Activated T-helper 2 cell treated with anti-CD3 and anti-CD28 coated beads, Interferon-gamma antibody, Interleukin-2, Interleukin-4, amounts not matched to agents 10 μg/mL and 5 μg/mL and 100 μg/mL, durations not matched to agents 14 hours and 24 hours and 36 hours (primary cell): ENCODE data around the gene ZAR1. TPM values are rescaled to one million over a fixed set of nuclear protein-coding genes. Genes with fewer than 3 reads are reported as not detected.

Experiments used
- DNase-seq: peaks from one replicate; pipeline ENCODE4 v3.0.0; 2021; ENCODE audit warnings: low spot score
- H3K27ac Mint-ChIP-seq: one replicate; pipeline ENCODE4 v1.8.0; 2021; ENCODE audit warnings: mixed read lengths
- H3K27me3 Mint-ChIP-seq: one replicate; pipeline ENCODE4 v1.8.0; 2021; ENCODE audit warnings: low read depth, mixed read lengths
- H3K36me3 Mint-ChIP-seq: one replicate; pipeline ENCODE4 v1.8.0; 2021; ENCODE audit warnings: low read depth, mixed read lengths
- H3K4me1 Mint-ChIP-seq: one replicate; pipeline ENCODE4 v1.8.0; 2021; ENCODE audit warnings: low read depth, mixed read lengths
- H3K4me3 Mint-ChIP-seq: one replicate; pipeline ENCODE4 v1.8.0; 2021; ENCODE audit warnings: low read depth, mild to moderate bottlenecking, moderate library complexity, mixed read lengths
- H3K9me3 Mint-ChIP-seq: one replicate; pipeline ENCODE4 v1.8.0; 2021; ENCODE audit warnings: mixed read lengths
- intact Hi-C: fragments of 100-400 bp; cut with micrococcal nuclease; formaldehyde crosslinking; loops from one replicate; pipeline ENCODE4 v1.15.1; 2023
- total RNA-seq: library from RNA; stranded (reverse); gene quantifications from 2 replicates; pipeline ENCODE4 v1.2.3, GENCODE V29; 2022

ZAR1 gene
- total RNA-seq, 1 donor from 2014 or later, result not detected

- Mint-ChIP-seq H3K36me3 (peaks cover 26% of the 10 kb centered on the region), H3K27me3 (peaks cover 26% of the 10 kb centered on the region), H3K4me3 (no peak overlapping the region), H3K27ac (no peak overlapping the region), H3K4me1 (peaks cover 5% of the 10 kb centered on the region), H3K9me3 (no peaks in the 10 kb centered on the region)
- DNase-seq, result no peak
- intact Hi-C loops, result no loop called here
These were observed 5.9 kb downstream of the ZAR1 start for GRCh38 chr4:48495941-48496340.

- intact Hi-C loops, result no loop called here
- H3K27me3 Mint-ChIP-seq, result peaks cover 5% of the 10 kb centered on the region
- H3K4me3 Mint-ChIP-seq, result no peak overlapping the region
- no peaks in the 10 kb centered on the region for H3K9me3 Mint-ChIP-seq
- no peak for DNase-seq
- peaks cover 41% of the 10 kb centered on the region for H3K36me3 Mint-ChIP-seq
- H3K27ac Mint-ChIP-seq, result no peak overlapping the region
- peaks cover 7% of the 10 kb centered on the region for H3K4me1 Mint-ChIP-seq
These were observed 8.8 kb downstream of the ZAR1 start for GRCh38 chr4:48498895-48499294.

GRCh38 chr4:48499551-48500066 lies 9.6 kb downstream of the ZAR1 start:
- no peak for DNase-seq
- H3K27me3 Mint-ChIP-seq, result no peaks in the 10 kb centered on the region
- H3K27ac Mint-ChIP-seq, result no peak overlapping the region
- no peaks in the 10 kb centered on the region for H3K9me3 Mint-ChIP-seq
- H3K36me3 Mint-ChIP-seq, result peaks cover 44% of the 10 kb centered on the region
- peaks cover 12% of the 10 kb centered on the region for H3K4me1 Mint-ChIP-seq
- H3K4me3 Mint-ChIP-seq, result no peak overlapping the region
- intact Hi-C loops, result no loop called here

- H3K9me3 Mint-ChIP-seq, result no peaks in the 10 kb centered on the region
- peaks cover 54% of the 10 kb centered on the region for H3K36me3 Mint-ChIP-seq
- H3K27me3 Mint-ChIP-seq, result no peaks in the 10 kb centered on the region
- H3K27ac Mint-ChIP-seq, result no peak overlapping the region
- intact Hi-C loops, result no loop called here
- no peak for DNase-seq
- H3K4me3 Mint-ChIP-seq, result no peak overlapping the region
- H3K4me1 Mint-ChIP-seq, result peaks cover 12% of the 10 kb centered on the region
These were observed 13.4 kb downstream of the ZAR1 start for GRCh38 chr4:48503233-48504025.

GRCh38 chr4:48504026-48504330 lies 13.9 kb downstream of the ZAR1 start:
- H3K36me3 Mint-ChIP-seq, result peaks cover 54% of the 10 kb centered on the region
- intact Hi-C loops, result no loop called here

GRCh38 chr4:48504352-48504751 lies 14.3 kb downstream of the ZAR1 start:
- no peaks in the 10 kb centered on the region for H3K9me3 Mint-ChIP-seq
- H3K27ac Mint-ChIP-seq, result no peak overlapping the region
- H3K36me3 Mint-ChIP-seq, result peaks cover 54% of the 10 kb centered on the region
- intact Hi-C loops, result no loop called here
- H3K4me3 Mint-ChIP-seq, result no peak overlapping the region
- DNase-seq, result no peak
- peaks cover 9% of the 10 kb centered on the region for H3K4me1 Mint-ChIP-seq
- no peaks in the 10 kb centered on the region for H3K27me3 Mint-ChIP-seq

More at GRCh38 chr4:48504026-48504330, 13.9 kb downstream of the ZAR1 start:
- H3K27ac Mint-ChIP-seq, result no peak overlapping the region
- H3K4me1 Mint-ChIP-seq, result peaks cover 12% of the 10 kb centered on the region
- H3K4me3 Mint-ChIP-seq, result no peak overlapping the region
- no peaks in the 10 kb centered on the region for H3K27me3 Mint-ChIP-seq
- DNase-seq, result no peak
- no peaks in the 10 kb centered on the region for H3K9me3 Mint-ChIP-seq

GRCh38 chr4:48506716-48507115 lies 16.7 kb downstream of the ZAR1 start:
- Mint-ChIP-seq H3K27ac (no peak overlapping the region), H3K9me3 (no peaks in the 10 kb centered on the region), H3K4me1 (peaks cover 7% of the 10 kb centered on the region), H3K4me3 (no peak overlapping the region), H3K27me3 (no peaks in the 10 kb centered on the region), H3K36me3 (peaks cover 48% of the 10 kb centered on the region)
- no peak for DNase-seq
- intact Hi-C loops, result no loop called here

- H3K36me3 Mint-ChIP-seq, result peaks cover 54% of the 10 kb centered on the region
- DNase-seq, result no peak
- H3K4me1 Mint-ChIP-seq, result no peaks in the 10 kb centered on the region
- H3K27me3 Mint-ChIP-seq, result no peaks in the 10 kb centered on the region
- H3K9me3 Mint-ChIP-seq, result no peaks in the 10 kb centered on the region
- no peak overlapping the region for H3K4me3 Mint-ChIP-seq
- H3K27ac Mint-ChIP-seq, result no peak overlapping the region
- intact Hi-C loops, result no loop called here
These were observed 19.5 kb downstream of the ZAR1 start for GRCh38 chr4:48509543-48509942.

- no peaks in the 10 kb centered on the region for H3K27me3 Mint-ChIP-seq
- intact Hi-C loops, result no loop called here
- no peak overlapping the region for H3K27ac Mint-ChIP-seq
- H3K4me1 Mint-ChIP-seq, result no peaks in the 10 kb centered on the region
- no peak for DNase-seq
- peaks cover 60% of the 10 kb centered on the region for H3K36me3 Mint-ChIP-seq
- H3K9me3 Mint-ChIP-seq, result no peaks in the 10 kb centered on the region
- no peak overlapping the region for H3K4me3 Mint-ChIP-seq
These were observed 28.1 kb downstream of the ZAR1 start for GRCh38 chr4:48518143-48518542.

- DNase-seq, result no peak
- intact Hi-C loops, result no loop called here
- peaks cover 67% of the 10 kb centered on the region for H3K36me3 Mint-ChIP-seq
- H3K27ac Mint-ChIP-seq, result no peak overlapping the region
- H3K4me3 Mint-ChIP-seq, result no peak overlapping the region
- H3K4me1 Mint-ChIP-seq, result peaks cover 2% of the 10 kb centered on the region
- no peaks in the 10 kb centered on the region for H3K27me3 Mint-ChIP-seq
- no peaks in the 10 kb centered on the region for H3K9me3 Mint-ChIP-seq
These were observed 36.4 kb downstream of the ZAR1 start for GRCh38 chr4:48526406-48526805.

GRCh38 chr4:48538358-48538757 lies 48.3 kb downstream of the ZAR1 start:
- Mint-ChIP-seq H3K4me1 (no peaks in the 10 kb centered on the region), H3K9me3 (no peaks in the 10 kb centered on the region), H3K36me3 (peaks cover 62% of the 10 kb centered on the region)

GRCh38 chr4:48539597-48539996 lies 49.5 kb downstream of the ZAR1 start:
- Mint-ChIP-seq H3K4me3 (no peak overlapping the region), H3K27me3 (no peaks in the 10 kb centered on the region), H3K36me3 (peaks cover 61% of the 10 kb centered on the region), H3K27ac (no peak overlapping the region), H3K9me3 (no peaks in the 10 kb centered on the region), H3K4me1 (no peaks in the 10 kb centered on the region)
- no peak for DNase-seq
- intact Hi-C loops, result no loop called here

More at GRCh38 chr4:48538358-48538757, 48.3 kb downstream of the ZAR1 start:
- Mint-ChIP-seq H3K27me3 (no peaks in the 10 kb centered on the region), H3K4me3 (no peak overlapping the region), H3K27ac (no peak overlapping the region)
- no peak for DNase-seq
- intact Hi-C loops, result no loop called here

GRCh38 chr4:48542888-48543287 lies 52.8 kb downstream of the ZAR1 start:
- intact Hi-C loops, result no loop called here
- H3K9me3 Mint-ChIP-seq, result no peaks in the 10 kb centered on the region
- no peaks in the 10 kb centered on the region for H3K27me3 Mint-ChIP-seq
- H3K4me1 Mint-ChIP-seq, result no peaks in the 10 kb centered on the region
- no peak overlapping the region for H3K27ac Mint-ChIP-seq
- no peak for DNase-seq
- no peak overlapping the region for H3K4me3 Mint-ChIP-seq
- H3K36me3 Mint-ChIP-seq, result peaks cover 68% of the 10 kb centered on the region
